Superior temporal gyrus (tissue), 1 donor: Measurements from ENCODE around the gene LSR.
"Not testable (repeated sequence)": the region's sequence is repeated elsewhere in the genome, so short reads cannot be mapped to it uniquely, and the experiment has no call there.

Source experiments
- DNase-seq: peaks from one replicate; pipeline ENCODE4 v3.0.0-alpha.2; 2016; ENCODE audit errors: extremely low spot score

LSR gene

DNA sequence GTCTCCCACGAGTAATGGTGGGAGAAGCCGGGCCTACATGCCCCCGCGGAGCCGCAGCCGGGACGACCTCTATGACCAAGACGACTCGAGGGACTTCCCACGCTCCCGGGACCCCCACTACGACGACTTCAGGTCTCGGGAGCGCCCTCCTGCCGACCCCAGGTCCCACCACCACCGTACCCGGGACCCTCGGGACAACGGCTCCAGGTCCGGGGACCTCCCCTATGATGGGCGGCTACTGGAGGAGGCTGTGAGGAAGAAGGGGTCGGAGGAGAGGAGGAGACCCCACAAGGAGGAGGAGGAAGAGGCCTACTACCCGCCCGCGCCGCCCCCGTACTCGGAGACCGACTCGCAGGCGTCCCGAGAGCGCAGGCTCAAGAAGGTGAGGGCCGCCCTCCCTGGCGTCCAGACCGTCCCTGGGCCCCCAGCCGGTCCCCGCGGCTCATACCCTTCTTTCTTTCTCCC is 18.6 kb downstream of the LSR start:
- DNase-seq: peak; percentile 40

GRCh38 chr19:35267818-35268535 is 19.2 kb downstream of the LSR start:
- DNase-seq: peak; percentile 53

DNA sequence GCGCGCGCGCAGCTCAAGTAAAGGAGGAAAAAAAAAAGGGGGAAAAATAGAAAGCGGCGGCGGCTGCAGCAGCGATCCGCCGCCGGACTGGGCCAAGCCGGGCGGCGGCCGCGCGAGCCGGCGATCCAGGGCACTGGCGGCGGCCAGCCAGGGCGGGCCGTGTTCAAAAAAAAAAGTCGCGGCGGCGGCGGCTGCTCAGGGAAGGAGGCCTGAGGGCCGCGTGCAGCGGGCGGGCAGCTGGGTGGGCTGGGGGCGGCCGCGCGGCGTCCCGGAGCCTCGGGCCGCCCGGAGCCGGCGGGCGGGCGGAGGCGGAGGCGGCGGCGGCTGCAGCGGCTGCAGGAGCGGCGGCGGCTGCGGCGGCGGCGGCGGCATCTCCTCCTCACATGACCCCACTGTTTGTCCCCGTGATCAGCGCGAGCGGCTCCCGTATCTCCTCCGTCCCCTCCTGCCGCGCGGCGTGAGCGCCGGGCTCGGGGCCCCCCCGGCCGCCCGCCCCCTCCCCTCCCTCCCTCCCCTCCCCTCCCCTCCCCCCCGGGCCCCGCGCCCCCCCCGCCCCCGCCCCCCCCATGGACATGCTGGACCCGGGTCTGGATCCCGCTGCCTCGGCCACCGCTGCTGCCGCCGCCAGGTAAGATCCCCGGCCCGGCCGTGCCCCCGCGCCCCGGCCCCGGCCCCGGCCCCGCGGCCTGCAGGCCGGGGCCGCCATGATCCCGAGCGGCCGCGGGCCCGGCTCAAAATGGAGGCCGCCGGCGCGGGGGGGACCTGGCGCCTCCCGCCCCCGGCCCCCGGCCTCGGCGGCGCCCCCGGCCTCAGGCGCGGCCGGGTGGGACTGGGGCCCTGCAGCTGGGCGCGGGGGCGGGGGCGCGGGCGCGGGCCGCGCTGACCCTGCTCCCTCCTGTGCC is 20.0 kb downstream of the LSR start, which contains the start of gene USF2:
Gene USF2, plus strand, starts transcription at position 427 of the 902 bp plus-strand sequence. Its CDS starts 140 bp downstream, at position 567.
- peak; percentile 80 for DNase-seq

DNA sequence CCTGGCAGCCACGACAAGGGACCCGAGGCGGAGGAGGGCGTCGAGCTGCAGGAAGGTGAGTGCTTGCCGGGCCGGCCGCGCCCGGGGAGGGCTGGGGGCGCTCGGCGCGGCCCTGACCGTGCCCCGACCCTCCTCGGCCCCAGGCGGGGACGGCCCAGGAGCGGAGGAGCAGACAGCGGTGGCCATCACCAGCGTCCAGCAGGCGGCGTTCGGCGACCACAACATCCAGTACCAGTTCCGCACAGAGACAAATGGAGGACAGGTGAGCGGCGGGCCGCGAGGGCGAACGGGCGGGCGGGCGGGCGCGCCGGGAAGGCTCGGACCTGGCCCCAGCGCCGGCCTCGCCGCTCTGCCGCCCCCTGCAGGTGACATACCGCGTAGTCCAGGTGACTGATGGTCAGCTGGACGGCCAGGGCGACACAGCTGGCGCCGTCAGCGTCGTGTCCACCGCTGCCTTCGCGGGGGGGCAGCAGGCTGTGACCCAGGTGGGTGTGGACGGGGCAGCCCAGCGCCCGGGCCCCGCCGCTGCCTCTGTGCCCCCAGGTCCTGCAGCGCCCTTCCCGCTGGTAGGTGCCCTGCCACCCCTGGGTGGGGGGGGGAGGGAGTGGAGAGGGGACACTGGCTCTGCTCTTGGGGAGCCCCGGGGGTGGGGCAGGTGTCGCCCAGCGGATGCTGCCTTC is 20.8 kb downstream of the LSR start:
- peak; percentile 76 for DNase-seq

DNA sequence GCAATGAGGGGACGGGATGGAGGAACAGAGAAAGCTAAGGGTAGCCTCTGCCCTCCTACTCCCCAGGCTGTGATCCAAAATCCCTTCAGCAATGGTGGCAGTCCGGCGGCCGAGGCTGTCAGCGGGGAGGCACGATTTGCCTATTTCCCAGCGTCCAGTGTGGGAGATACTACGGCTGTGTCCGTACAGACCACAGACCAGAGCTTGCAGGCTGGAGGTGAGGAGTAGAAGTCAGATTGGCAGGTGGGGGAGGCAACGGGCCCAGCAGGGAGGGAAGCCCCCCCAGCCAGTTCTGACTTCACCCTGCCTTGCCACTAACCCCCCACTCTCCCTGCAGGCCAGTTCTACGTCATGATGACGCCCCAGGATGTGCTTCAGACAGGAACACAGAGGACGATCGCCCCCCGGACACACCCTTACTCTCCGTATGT is 21.6 kb downstream of the LSR start:
- DNase-seq: no peak

DNA sequence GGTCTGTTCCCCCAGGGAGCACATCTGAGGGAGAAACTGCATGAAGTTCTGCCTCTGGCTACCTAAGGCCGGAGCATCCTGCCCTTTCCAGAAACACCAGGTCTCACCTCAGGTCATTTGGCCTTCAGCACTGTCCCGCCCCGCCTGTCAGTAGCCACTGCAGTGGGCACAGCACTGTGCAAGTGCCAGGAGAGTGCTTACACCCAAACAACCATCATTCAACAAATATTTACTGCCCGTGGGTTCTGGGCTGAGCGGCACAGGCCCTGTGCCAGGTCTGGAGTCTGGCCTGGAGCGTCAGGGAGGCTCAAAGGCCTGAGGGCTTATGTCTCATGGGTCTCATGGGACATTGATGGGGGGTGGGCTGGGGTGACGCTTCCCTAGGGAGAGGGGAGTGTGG is 22.7 kb downstream of the LSR start:
- no peak for DNase-seq

- no peak for DNase-seq
These were observed 23.4 kb downstream of the LSR start for GRCh38 chr19:35272122-35272719.

GRCh38 chr19:35272954-35273649 is 24.3 kb downstream of the LSR start:
- no peak for DNase-seq

- peak; percentile 29 for DNase-seq
These were observed 25.0 kb downstream of the LSR start for GRCh38 chr19:35273686-35274259.

DNA sequence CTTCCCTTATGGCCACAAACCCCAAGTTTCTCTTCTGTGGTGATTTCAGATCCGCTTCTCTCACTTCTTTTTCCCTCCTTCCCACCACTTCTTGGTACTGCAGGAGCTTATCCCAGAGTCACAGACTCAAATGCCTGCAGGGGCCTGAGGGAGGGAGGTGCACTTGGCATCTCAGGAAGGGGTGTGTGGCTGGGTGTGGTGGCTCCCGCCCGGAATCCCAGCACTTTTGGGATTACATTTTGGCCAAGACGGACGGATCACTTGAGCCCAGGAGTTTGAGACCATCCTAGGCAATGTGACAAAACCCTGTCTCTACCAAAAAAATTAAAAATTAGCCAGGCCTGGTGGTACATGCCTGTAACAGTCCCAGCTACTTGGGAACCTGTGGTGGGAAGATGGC is 25.5 kb downstream of the LSR start:
- DNase-seq: no peak

- no peak for DNase-seq
These were observed 28.0 kb downstream of the LSR start for GRCh38 chr19:35276706-35277281.

- DNase-seq: no peak
These were observed 29.9 kb downstream of the LSR start for GRCh38 chr19:35278578-35279284.

DNA sequence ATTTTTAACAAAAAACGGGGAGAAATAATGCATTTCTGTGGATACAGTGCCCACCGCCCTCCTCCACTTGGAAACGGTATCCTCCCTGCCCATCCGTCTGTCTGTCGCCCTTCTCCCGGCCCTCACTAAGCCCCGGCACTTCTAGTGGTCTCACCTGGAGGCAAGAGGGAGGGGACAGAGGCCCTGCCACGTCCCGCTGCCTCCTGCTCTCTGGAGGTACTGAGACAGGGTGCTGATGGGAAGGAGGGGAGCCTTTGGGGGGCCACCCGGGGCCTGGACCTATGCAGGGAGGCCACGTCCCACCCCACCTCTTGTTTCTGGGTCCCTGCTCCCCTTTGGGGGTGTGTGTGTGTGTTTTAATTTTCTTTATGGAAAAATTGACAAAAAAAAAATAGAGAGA is 30.6 kb downstream of the LSR start:
- DNase-seq: no peak

GRCh38 chr19:35279985-35280821 is 31.4 kb downstream of the LSR start:
- DNase-seq: no peak

DNA sequence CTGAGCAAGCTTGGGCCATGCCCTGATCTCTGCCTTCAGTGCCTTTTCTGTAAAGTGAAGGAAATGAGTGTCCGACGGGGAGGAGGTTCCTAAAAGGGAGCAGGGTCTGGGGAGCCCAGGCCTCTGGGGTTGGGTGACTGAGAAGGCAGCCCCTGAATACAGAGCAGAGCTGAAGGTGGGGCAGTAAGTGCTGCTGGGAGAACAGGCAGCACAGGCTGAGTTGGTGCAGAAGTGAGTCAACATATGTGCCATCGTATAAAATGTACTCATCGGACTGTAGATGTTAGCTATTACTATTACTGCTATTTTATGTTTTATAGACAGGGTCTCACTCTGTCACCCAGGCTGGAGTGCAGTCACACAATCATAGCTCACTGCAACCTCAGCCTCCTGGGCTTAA is 32.5 kb downstream of the LSR start:
- no peak for DNase-seq

DNA sequence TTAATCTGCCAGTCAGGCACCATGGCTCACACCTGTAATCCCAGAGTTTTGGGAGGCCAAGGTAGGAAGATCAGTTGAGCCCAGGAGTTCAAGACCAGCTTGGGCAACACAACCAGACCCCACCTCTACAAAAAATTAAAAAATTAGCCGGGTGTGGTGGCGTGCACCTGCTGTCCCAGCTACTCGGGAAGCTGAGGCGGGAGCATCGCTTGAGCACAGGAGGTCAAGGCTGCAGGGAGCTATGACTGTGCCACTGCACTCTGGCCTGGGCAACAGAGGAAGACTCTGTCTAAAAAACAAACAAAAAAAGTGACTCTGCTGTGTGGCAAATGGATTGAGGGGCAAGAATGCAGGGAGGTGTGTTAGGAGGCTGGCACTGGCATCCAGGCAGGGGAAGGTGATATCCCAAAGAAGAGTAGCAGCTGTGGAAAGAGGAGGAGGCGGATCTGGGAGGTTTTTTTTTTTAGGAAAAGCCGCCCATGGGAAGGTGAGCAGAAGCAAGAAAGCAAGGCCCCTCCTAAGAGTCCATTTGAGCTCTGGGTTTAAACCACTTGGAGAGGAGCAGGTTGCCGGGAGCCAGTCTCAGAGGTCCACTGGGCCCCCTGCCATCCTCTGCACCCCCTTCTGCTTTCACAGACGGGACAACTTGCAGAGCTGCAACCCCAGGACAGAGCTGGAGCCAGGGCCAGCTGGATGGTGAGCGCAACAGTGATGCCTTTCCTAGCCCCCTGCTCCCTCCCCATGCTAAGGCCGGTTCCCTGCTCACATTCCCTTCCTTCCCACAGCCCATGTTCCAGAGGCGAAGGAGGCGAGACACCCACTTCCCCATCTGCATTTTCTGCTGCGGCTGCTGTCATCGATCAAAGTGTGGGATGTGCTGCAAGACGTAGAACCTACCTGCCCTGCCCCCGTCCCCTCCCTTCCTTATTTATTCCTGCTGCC is 35.6 kb downstream of the LSR start:
- DNase-seq: no peak

DNA sequence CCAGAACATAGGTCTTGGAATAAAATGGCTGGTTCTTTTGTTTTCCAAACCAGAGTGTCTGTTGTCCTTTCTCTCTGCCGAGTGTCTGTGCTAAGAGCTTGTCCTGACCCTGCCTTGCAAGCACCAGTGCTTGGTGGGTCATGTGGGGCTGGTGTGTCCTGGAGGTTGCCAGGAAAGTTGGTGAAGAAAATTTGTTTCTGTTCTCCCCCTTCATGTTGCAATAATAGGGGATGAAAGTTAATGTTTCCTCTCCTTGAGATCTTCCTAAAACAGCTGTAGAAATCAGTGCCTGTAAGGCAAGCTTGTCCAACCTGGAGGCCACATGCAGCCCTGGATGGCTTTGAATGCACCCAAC is 36.3 kb downstream of the LSR start:
- no peak for DNase-seq

DNA sequence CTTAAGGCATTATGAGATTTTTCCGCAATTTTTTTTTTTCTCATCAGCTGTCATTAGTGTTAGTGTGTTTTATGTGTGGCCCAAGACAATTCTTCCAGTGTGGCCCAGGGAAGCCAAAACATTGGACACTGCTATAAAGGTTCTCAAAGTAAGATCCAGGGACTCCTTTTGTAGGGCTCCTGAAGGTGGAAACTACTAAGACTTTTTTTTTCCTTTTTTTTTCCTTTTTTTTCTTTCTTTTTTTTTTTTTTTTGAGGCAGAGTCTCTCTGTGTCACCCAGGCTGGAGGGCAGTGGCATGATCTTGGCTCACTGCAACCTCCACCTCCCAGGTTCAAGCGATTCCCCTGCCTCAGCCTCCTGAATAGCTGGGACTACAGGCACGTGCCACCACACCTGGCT is 36.7 kb downstream of the LSR start:
- DNase-seq: not testable (repeated sequence)
